Measurements from ENCODE around the gene KTN1.

KTN1 gene

GRCh38 chr14:55718551-55718950, 138.5 kb downstream of the KTN1 start:
- DNase-seq, result no peak

GRCh38 chr14:55720796-55721195, 140.8 kb downstream of the KTN1 start:
- DNase-seq, result no peak

GRCh38 chr14:55721353-55721752, 141.3 kb downstream of the KTN1 start:
- DNase-seq, result no peak

- no peak for DNase-seq
Measured at GRCh38 chr14:55722054-55722453, 142.0 kb downstream of the KTN1 start.

GRCh38 chr14:55724736-55725135, 144.7 kb downstream of the KTN1 start:
- no peak for DNase-seq

- no peak for DNase-seq
Measured at GRCh38 chr14:55730592-55731310, 150.7 kb downstream of the KTN1 start.

GRCh38 chr14:55731311-55731872, 151.4 kb downstream of the KTN1 start:
- no peak for DNase-seq

GRCh38 chr14:55731881-55732498, 152.0 kb downstream of the KTN1 start:
- no peak for DNase-seq

GRCh38 chr14:55733599-55733998, 153.6 kb downstream of the KTN1 start:
- no peak for DNase-seq

Measured in NCI-H1105 (cell line).